ENCODE measurements around the gene AIFM1. TPM values are rescaled to one million over a fixed set of nuclear protein-coding genes. Genes with fewer than 3 reads are reported as not detected.
"Not testable (repeated sequence)": the region's sequence is repeated elsewhere in the genome, so short reads cannot be mapped to it uniquely, and the experiment has no call there.

AIFM1 gene
- total and polyA plus RNA-seq, 2 experiments from 2014 or later: 29.6 to 47.3 TPM

DNA sequence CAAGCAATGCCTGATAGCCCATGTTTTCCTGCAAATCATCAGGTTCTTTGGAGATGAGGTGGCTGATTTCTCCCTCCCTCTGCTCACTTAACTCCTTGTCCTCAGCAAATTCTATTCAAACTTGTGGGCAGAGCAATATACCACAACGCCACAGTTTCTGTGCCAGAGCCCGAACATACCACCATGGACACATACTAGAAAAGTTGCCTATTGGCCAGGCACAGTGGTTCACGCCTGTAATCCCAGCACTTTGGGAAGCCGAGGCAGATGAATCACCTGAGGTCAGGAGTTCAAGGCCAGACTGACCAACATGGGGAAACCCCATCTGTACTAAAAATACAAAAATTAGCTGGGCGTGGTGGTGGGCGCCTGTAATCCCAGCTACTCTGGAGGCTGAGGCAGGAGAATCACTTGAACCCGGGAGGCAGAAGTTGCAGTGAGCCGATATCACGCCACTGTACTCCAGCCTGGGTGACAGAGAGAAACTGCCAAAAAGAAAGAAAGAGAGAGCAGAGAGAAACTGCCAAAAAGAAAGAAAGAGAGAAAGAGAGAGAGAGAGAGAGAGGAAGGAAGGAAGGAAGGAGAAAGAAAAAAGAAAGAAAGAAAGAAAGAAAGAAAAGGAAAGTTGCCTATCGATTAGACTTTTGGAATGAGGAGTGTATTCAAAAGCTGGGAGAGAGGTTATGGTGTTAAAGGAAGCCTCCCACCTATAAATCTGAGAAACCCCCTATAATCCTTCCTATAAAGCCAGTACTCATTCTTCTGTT, 50.3 kb downstream of the AIFM1 start:
- not testable (repeated sequence) for H3K9me3 Mint-ChIP-seq; H3K36me3 Mint-ChIP-seq (ENCODE audit: low read depth); H3K4me3 Mint-ChIP-seq; H3K36me3 ChIP-seq (ENCODE audit: insufficient read depth); H3K79me2 ChIP-seq (replicated peaks; ENCODE audit: insufficient read depth); H3K4me2 ChIP-seq; H2AFZ ChIP-seq; H3K4me3 ChIP-seq; DNase-seq (ENCODE audit: low spot score); H4K20me1 ChIP-seq (replicated peaks; ENCODE audit: insufficient read depth); H3F3A ChIP-seq (replicated peaks; ENCODE audit: low read depth); H3K27ac Mint-ChIP-seq; H3K27ac ChIP-seq (ENCODE audit: low read depth); ATAC-seq; H3K4me1 ChIP-seq (ENCODE audit: insufficient read depth); H3K9me2 ChIP-seq (ENCODE audit: insufficient read depth)
- peaks cover 36% of the 10 kb centered on the region for H3K27me3 ChIP-seq (ENCODE audit: insufficient read depth)
- Mint-ChIP-seq H3K4me1 (peaks cover 17% of the 10 kb centered on the region; the same call in 2 of the 3 replicates), H3K27me3 (ENCODE audit: insufficient read depth, low read depth, poor library complexity) (peaks cover 23% of the 10 kb centered on the region)

DNA sequence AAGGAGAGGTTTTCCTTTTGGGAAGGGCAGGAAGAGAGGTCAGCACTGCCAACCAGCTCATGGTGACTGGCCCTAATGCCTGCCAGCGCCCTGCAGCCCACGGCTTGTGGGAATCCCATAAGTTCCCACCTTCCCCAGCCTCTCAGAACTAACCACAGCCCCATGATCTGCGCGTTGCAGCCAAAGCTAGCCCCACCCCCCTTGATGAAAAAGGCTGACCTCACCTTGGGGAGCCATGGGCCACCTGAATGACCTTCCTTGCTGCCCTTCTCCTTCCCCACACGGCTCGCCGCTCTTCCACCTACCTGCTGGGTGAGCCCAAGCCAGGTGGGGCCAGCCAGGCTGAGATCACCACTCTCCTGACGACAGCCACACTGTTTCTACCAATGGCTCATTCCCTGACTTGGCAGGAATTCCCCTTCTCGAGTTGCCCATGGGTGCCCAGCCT, 51.5 kb downstream of the AIFM1 start:
- no peaks in the 10 kb centered on the region for H3K4me1 ChIP-seq (ENCODE audit: insufficient read depth)
- Mint-ChIP-seq H3K4me3 (no peak overlapping the region), H3K4me1 (peaks cover 13% of the 10 kb centered on the region; the same call in 2 of the 3 replicates), H3K27me3 (ENCODE audit: insufficient read depth, low read depth, poor library complexity) (peaks cover 21% of the 10 kb centered on the region), H3K27ac (no peak overlapping the region), H3K36me3 (ENCODE audit: low read depth) (no peaks in the 10 kb centered on the region), H3K9me3 (no peaks in the 10 kb centered on the region)
- no peaks in the 10 kb centered on the region for H3F3A ChIP-seq (replicated peaks; ENCODE audit: low read depth)
- H3K9me2 ChIP-seq (ENCODE audit: insufficient read depth): no peaks in the 10 kb centered on the region
- no peaks in the 10 kb centered on the region for H3K36me3 ChIP-seq (ENCODE audit: insufficient read depth)
- H2AFZ ChIP-seq: no peak overlapping the region
- no peaks in the 10 kb centered on the region for H3K79me2 ChIP-seq (replicated peaks; ENCODE audit: insufficient read depth)
- no peaks in the 10 kb centered on the region for H4K20me1 ChIP-seq (replicated peaks; ENCODE audit: insufficient read depth)
- H3K4me3 ChIP-seq: no peak overlapping the region
- no peak for DNase-seq (ENCODE audit: low spot score)
- H3K27me3 ChIP-seq (ENCODE audit: insufficient read depth): peaks cover 38% of the 10 kb centered on the region
- H3K27ac ChIP-seq (ENCODE audit: low read depth): no peak overlapping the region
- no peak overlapping the region for H3K4me2 ChIP-seq
- ATAC-seq: no peak
- TF ChIP-seq ZNF331 (CRISPR knock-in tag; IDR thresholded peaks at IDR 0.05; ENCODE audit: low read depth) (no peak), POLR2AphosphoS5 (IDR thresholded peaks at IDR 0.05; ENCODE audit: low read depth) (no peak), ETS1 (IDR thresholded peaks at IDR 0.05) (no peak), STAT1 (IDR thresholded peaks at IDR 0.05; ENCODE audit: unreplicated experiment) (no peak), CREB1 (CRISPR knock-in tag; IDR thresholded peaks at IDR 0.05; ENCODE audit: low read depth) (no peak), NANOG (IDR thresholded peaks at IDR 0.05; ENCODE audit: borderline replicate concordance) (no peak), ZNF114 (CRISPR knock-in tag; IDR thresholded peaks at IDR 0.05) (no peak), REST (IDR thresholded peaks at IDR 0.05; ENCODE audit: unreplicated experiment) (no peak), EZH2 (IDR thresholded peaks at IDR 0.05; ENCODE audit: low read depth, unreplicated experiment) (no peak), EZH2phosphoT487 (IDR thresholded peaks at IDR 0.05; ENCODE audit: unreplicated experiment) (no peak)
- TF ChIP-seq, protein P1, sequence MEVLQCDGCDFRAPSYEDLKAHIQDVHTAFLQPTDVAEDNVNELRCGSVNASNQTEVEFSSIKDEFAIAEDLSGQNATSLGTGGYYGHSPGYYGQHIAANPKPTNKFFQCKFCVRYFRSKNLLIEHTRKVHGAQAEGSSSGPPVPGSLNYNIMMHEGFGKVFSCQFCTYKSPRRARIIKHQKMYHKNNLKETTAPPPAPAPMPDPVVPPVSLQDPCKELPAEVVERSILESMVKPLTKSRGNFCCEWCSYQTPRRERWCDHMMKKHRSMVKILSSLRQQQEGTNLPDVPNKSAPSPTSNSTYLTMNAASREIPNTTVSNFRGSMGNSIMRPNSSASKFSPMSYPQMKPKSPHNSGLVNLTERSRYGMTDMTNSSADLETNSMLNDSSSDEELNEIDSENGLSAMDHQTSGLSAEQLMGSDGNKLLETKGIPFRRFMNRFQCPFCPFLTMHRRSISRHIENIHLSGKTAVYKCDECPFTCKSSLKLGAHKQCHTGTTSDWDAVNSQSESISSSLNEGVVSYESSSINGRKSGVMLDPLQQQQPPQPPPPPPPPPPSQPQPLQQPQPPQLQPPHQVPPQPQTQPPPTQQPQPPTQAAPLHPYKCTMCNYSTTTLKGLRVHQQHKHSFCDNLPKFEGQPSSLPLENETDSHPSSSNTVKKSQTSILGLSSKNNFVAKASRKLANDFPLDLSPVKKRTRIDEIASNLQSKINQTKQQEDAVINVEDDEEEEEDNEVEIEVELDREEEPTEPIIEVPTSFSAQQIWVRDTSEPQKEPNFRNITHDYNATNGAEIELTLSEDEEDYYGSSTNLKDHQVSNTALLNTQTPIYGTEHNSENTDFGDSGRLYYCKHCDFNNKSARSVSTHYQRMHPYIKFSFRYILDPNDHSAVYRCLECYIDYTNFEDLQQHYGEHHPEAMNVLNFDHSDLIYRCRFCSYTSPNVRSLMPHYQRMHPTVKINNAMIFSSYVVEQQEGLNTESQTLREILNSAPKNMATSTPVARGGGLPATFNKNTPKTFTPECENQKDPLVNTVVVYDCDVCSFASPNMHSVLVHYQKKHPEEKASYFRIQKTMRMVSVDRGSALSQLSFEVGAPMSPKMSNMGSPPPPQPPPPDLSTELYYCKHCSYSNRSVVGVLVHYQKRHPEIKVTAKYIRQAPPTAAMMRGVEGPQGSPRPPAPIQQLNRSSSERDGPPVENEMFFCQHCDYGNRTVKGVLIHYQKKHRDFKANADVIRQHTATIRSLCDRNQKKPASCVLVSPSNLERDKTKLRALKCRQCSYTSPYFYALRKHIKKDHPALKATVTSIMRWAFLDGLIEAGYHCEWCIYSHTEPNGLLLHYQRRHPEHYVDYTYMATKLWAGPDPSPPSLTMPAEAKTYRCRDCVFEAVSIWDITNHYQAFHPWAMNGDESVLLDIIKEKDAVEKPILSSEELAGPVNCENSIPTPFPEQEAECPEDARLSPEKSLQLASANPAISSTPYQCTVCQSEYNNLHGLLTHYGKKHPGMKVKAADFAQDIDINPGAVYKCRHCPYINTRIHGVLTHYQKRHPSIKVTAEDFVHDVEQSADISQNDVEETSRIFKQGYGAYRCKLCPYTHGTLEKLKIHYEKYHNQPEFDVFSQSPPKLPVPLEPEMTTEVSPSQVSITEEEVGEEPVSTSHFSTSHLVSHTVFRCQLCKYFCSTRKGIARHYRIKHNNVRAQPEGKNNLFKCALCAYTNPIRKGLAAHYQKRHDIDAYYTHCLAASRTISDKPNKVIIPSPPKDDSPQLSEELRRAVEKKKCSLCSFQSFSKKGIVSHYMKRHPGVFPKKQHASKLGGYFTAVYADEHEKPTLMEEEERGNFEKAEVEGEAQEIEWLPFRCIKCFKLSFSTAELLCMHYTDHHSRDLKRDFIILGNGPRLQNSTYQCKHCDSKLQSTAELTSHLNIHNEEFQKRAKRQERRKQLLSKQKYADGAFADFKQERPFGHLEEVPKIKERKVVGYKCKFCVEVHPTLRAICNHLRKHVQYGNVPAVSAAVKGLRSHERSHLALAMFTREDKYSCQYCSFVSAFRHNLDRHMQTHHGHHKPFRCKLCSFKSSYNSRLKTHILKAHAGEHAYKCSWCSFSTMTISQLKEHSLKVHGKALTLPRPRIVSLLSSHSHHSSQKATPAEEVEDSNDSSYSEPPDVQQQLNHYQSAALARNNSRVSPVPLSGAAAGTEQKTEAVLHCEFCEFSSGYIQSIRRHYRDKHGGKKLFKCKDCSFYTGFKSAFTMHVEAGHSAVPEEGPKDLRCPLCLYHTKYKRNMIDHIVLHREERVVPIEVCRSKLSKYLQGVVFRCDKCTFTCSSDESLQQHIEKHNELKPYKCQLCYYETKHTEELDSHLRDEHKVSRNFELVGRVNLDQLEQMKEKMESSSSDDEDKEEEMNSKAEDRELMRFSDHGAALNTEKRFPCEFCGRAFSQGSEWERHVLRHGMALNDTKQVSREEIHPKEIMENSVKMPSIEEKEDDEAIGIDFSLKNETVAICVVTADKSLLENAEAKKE (CRISPR knock-in tag; IDR thresholded peaks at IDR 0.05): no peak

All from GM23338 (cell line).